HepG2 (cell line): ENCODE data around the gene RAPH1. TPM values are rescaled to one million over a fixed set of nuclear protein-coding genes. Genes with fewer than 3 reads are reported as not detected.

Source experiments
- CHCHD3 ChIP-seq: sonication (generic); formaldehyde crosslinking; IDR thresholded peaks from 2 replicates; pipeline ENCODE4 v1.8.0; 2022; ENCODE audit warnings: mild to moderate bottlenecking, missing genetic modification reagents, moderate library complexity
- NFKBIZ ChIP-seq: IDR thresholded peaks from 2 replicates; pipeline ENCODE4 v1.6.1; 2018; ENCODE audit warnings: missing genetic modification reagents, missing compliant biosample characterization
- ZNF10 ChIP-seq: sonication (generic); formaldehyde crosslinking; IDR thresholded peaks from 2 replicates; pipeline ENCODE4 v1.4.0; 2020; ENCODE audit warnings: mild to moderate bottlenecking, low read depth, missing genetic modification reagents, borderline replicate concordance
- ZNF136 ChIP-seq: sonication (generic); formaldehyde crosslinking; IDR thresholded peaks from 2 replicates; pipeline ENCODE4 v1.8.1; 2022; ENCODE audit warnings: low read depth, mild to moderate bottlenecking, moderate library complexity, missing genetic modification reagents
- ZNF484 ChIP-seq: sonication (generic); formaldehyde crosslinking; IDR thresholded peaks from 2 replicates; pipeline ENCODE4 v1.5.1; 2020; ENCODE audit warnings: mild to moderate bottlenecking, low read depth, missing genetic modification reagents, borderline replicate concordance
- polyA plus RNA-seq, 8 experiments: library from polyadenylated mRNA; depleted of rRNA in 3 of 8; stranded (reverse) in 7 of 8; unstranded in 1 of 8; fragments of >200 nt; fragmentation: Illumina TruSeq in 4 of 8; extraction: Trizol in 4 of 8; gene quantifications; 2 replicates each; pipeline versions ENCODE4 v1.2.1 to v1.2.3, GENCODE V29; 2011 to 2016; ENCODE audit warnings: low read depth in 4 of 8, missing spikeins in 1 of 8, mixed read lengths in 1 of 8; ENCODE audit not compliant: insufficient read depth in 1 of 8
- total RNA-seq, 5 experiments: library from RNA; depleted of rRNA; stranded (reverse); fragments of >200 nt; fragmentation: Illumina TruSeq; extraction: Trizol; gene quantifications; 2 replicates each; pipeline ENCODE4 v1.2.3, GENCODE V29; 2016; ENCODE audit warnings: low read depth in 1 of 5
- TF ChIP-seq, protein P1 (sequence below): sonication (generic); formaldehyde crosslinking; IDR thresholded peaks from 2 replicates; pipeline ENCODE4 v1.9.0; 2021; ENCODE audit warnings: missing genetic modification reagents, borderline replicate concordance
- TF ChIP-seq, protein P2 (sequence below): sonication (generic); formaldehyde crosslinking; IDR thresholded peaks from 2 replicates; pipeline ENCODE4 v1.5.1; 2020; ENCODE audit warnings: mild to moderate bottlenecking, missing genetic modification reagents, borderline replicate concordance
- TF ChIP-seq, protein P3 (sequence below): sonication (generic); formaldehyde crosslinking; IDR thresholded peaks from 2 replicates; pipeline ENCODE4 v1.4.0; 2020; ENCODE audit warnings: mild to moderate bottlenecking, missing genetic modification reagents
- TF ChIP-seq, protein P4 (sequence below): sonication (generic); formaldehyde crosslinking; IDR thresholded peaks from 2 replicates; pipeline ENCODE4 v1.4.0; 2020; ENCODE audit warnings: missing genetic modification reagents, borderline replicate concordance
- TF ChIP-seq, protein P5 (sequence below): sonication (generic); formaldehyde crosslinking; IDR thresholded peaks from 2 replicates; pipeline ENCODE4 v1.4.0; 2020; ENCODE audit warnings: mild to moderate bottlenecking, missing genetic modification reagents

Gene RAPH1
- total and polyA plus RNA-seq, 2 of the 13 experiments (the other 11 are each of a cell fraction or from before 2014, with no cell fraction given), result 5.3 to 6.7 TPM

DNA sequence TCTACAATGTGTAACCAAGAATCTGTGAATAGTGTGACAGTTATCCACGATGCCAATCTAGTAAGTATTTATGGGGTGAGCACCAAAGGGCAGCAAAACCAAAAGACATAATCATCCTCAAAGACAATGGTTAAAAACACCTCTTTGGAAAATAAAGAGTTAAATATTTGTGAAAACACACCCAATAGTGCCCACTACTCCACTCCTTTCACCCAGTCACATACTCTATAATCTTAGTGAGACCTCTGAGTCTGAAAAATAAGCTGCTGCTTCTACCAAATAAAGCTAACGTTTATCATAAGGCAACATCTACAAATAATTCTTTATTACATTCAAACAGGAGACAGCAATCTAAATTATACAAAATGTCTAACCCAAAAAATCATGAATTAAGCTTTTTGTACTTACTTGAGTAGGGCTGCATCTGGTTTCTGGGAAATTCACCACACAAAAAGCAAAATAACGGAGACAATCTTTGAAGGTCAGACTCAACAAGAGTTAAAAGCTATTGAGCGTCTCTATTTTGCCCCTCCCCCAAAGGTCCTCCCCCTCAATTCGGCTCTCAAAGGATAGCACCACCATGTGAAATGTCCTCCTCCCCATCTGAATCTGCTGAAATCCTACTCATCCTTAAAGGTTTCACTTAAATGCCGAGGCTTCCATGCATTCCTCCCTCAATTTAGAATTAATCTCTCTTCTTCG lies 2.0 kb downstream of the RAPH1 start (continued):
- TF ChIP-seq ZNF136 (CRISPR knock-in tag), result no peak
- TF ChIP-seq, protein P1, sequence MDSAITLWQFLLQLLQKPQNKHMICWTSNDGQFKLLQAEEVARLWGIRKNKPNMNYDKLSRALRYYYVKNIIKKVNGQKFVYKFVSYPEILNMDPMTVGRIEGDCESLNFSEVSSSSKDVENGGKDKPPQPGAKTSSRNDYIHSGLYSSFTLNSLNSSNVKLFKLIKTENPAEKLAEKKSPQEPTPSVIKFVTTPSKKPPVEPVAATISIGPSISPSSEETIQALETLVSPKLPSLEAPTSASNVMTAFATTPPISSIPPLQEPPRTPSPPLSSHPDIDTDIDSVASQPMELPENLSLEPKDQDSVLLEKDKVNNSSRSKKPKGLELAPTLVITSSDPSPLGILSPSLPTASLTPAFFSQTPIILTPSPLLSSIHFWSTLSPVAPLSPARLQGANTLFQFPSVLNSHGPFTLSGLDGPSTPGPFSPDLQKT, result no peak
- TF ChIP-seq NFKBIZ (CRISPR knock-in tag), result no peak
- TF ChIP-seq ZNF484, result no peak
- TF ChIP-seq, protein P2, sequence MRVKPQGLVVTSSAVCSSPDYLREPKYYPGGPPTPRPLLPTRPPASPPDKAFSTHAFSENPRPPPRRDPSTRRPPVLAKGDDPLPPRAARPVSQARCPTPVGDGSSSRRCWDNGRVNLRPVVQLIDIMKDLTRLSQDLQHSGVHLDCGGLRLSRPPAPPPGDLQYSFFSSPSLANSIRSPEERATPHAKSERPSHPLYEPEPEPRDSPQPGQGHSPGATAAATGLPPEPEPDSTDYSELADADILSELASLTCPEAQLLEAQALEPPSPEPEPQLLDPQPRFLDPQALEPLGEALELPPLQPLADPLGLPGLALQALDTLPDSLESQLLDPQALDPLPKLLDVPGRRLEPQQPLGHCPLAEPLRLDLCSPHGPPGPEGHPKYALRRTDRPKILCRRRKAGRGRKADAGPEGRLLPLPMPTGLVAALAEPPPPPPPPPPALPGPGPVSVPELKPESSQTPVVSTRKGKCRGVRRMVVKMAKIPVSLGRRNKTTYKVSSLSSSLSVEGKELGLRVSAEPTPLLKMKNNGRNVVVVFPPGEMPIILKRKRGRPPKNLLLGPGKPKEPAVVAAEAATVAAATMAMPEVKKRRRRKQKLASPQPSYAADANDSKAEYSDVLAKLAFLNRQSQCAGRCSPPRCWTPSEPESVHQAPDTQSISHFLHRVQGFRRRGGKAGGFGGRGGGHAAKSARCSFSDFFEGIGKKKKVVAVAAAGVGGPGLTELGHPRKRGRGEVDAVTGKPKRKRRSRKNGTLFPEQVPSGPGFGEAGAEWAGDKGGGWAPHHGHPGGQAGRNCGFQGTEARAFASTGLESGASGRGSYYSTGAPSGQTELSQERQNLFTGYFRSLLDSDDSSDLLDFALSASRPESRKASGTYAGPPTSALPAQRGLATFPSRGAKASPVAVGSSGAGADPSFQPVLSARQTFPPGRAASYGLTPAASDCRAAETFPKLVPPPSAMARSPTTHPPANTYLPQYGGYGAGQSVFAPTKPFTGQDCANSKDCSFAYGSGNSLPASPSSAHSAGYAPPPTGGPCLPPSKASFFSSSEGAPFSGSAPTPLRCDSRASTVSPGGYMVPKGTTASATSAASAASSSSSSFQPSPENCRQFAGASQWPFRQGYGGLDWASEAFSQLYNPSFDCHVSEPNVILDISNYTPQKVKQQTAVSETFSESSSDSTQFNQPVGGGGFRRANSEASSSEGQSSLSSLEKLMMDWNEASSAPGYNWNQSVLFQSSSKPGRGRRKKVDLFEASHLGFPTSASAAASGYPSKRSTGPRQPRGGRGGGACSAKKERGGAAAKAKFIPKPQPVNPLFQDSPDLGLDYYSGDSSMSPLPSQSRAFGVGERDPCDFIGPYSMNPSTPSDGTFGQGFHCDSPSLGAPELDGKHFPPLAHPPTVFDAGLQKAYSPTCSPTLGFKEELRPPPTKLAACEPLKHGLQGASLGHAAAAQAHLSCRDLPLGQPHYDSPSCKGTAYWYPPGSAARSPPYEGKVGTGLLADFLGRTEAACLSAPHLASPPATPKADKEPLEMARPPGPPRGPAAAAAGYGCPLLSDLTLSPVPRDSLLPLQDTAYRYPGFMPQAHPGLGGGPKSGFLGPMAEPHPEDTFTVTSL (CRISPR knock-in tag), result no peak
- TF ChIP-seq, protein P3, sequence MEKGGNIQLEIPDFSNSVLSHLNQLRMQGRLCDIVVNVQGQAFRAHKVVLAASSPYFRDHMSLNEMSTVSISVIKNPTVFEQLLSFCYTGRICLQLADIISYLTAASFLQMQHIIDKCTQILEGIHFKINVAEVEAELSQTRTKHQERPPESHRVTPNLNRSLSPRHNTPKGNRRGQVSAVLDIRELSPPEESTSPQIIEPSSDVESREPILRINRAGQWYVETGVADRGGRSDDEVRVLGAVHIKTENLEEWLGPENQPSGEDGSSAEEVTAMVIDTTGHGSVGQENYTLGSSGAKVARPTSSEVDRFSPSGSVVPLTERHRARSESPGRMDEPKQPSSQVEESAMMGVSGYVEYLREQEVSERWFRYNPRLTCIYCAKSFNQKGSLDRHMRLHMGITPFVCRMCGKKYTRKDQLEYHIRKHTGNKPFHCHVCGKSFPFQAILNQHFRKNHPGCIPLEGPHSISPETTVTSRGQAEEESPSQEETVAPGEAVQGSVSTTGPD (CRISPR knock-in tag), result no peak
- TF ChIP-seq ZNF10 (CRISPR knock-in tag), result no peak
- TF ChIP-seq CHCHD3 (CRISPR knock-in tag), result no peak
- TF ChIP-seq, protein P4, sequence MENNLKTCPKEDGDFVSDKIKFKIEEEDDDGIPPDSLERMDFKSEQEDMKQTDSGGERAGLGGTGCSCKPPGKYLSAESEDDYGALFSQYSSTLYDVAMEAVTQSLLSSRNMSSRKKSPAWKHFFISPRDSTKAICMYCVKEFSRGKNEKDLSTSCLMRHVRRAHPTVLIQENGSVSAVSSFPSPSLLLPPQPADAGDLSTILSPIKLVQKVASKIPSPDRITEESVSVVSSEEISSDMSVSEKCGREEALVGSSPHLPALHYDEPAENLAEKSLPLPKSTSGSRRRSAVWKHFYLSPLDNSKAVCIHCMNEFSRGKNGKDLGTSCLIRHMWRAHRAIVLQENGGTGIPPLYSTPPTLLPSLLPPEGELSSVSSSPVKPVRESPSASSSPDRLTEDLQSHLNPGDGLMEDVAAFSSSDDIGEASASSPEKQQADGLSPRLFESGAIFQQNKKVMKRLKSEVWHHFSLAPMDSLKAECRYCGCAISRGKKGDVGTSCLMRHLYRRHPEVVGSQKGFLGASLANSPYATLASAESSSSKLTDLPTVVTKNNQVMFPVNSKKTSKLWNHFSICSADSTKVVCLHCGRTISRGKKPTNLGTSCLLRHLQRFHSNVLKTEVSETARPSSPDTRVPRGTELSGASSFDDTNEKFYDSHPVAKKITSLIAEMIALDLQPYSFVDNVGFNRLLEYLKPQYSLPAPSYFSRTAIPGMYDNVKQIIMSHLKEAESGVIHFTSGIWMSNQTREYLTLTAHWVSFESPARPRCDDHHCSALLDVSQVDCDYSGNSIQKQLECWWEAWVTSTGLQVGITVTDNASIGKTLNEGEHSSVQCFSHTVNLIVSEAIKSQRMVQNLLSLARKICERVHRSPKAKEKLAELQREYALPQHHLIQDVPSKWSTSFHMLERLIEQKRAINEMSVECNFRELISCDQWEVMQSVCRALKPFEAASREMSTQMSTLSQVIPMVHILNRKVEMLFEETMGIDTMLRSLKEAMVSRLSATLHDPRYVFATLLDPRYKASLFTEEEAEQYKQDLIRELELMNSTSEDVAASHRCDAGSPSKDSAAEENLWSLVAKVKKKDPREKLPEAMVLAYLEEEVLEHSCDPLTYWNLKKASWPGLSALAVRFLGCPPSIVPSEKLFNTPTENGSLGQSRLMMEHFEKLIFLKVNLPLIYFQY (CRISPR knock-in tag), result no peak
- TF ChIP-seq, protein P5, sequence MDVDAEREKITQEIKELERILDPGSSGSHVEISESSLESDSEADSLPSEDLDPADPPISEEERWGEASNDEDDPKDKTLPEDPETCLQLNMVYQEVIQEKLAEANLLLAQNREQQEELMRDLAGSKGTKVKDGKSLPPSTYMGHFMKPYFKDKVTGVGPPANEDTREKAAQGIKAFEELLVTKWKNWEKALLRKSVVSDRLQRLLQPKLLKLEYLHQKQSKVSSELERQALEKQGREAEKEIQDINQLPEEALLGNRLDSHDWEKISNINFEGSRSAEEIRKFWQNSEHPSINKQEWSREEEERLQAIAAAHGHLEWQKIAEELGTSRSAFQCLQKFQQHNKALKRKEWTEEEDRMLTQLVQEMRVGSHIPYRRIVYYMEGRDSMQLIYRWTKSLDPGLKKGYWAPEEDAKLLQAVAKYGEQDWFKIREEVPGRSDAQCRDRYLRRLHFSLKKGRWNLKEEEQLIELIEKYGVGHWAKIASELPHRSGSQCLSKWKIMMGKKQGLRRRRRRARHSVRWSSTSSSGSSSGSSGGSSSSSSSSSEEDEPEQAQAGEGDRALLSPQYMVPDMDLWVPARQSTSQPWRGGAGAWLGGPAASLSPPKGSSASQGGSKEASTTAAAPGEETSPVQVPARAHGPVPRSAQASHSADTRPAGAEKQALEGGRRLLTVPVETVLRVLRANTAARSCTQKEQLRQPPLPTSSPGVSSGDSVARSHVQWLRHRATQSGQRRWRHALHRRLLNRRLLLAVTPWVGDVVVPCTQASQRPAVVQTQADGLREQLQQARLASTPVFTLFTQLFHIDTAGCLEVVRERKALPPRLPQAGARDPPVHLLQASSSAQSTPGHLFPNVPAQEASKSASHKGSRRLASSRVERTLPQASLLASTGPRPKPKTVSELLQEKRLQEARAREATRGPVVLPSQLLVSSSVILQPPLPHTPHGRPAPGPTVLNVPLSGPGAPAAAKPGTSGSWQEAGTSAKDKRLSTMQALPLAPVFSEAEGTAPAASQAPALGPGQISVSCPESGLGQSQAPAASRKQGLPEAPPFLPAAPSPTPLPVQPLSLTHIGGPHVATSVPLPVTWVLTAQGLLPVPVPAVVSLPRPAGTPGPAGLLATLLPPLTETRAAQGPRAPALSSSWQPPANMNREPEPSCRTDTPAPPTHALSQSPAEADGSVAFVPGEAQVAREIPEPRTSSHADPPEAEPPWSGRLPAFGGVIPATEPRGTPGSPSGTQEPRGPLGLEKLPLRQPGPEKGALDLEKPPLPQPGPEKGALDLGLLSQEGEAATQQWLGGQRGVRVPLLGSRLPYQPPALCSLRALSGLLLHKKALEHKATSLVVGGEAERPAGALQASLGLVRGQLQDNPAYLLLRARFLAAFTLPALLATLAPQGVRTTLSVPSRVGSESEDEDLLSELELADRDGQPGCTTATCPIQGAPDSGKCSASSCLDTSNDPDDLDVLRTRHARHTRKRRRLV (CRISPR knock-in tag), result no peak
